Left colon (tissue), 2 donors: ENCODE results near the gene SLC9A1. TPM values are rescaled to one million over a fixed set of nuclear protein-coding genes. Genes with fewer than 3 reads are reported as not detected.
"Not testable (repeated sequence)": the region's sequence is repeated elsewhere in the genome, so short reads cannot be mapped to it uniquely, and the experiment has no call there.

Source experiments
- ATAC-seq: fragments of 200-7000 bp; cut with Tn5 transposase; one replicate; pipeline ENCODE4 v1.9.1; 2020; ENCODE audit warnings: mild to moderate bottlenecking, moderate library complexity
- DNase-seq, 2 donors: peaks; one replicate each; pipeline ENCODE4 v3.0.0-alpha.2; 2020
- intact Hi-C, 2 donors: fragments of 100-400 bp; cut with DNase I in 1 of 2; cut with micrococcal nuclease in 1 of 2; formaldehyde crosslinking; loops; one replicate each; pipeline versions ENCODE4 v1.11.2 to v1.14.0; 2022; cut with DNase I, micrococcal nuclease
- long read RNA-seq: library from polyadenylated mRNA; unstranded; transcript quantifications from one replicate; pipeline ENCODE4 v2.0.0, GENCODE V29; 2021
- total RNA-seq, 2 donors: library from RNA; stranded (reverse); fragmentation: NEBNext Ultra II Directional; extraction: Animal tissue kit (Norgen Biotek cat#: 25700); gene quantifications; one replicate each; pipeline ENCODE4 v1.2.1, GENCODE V29; 2021
- donor health status: DM: no; HTN: no; CAD: no.
- donor health status: DM: yes; HTN: yes; CAD: no.

Gene SLC9A1
- total RNA-seq: 100 to 1,000 TPM; 122 to 131 TPM
- long read RNA-seq, partial matches to known transcripts: 27 of 63 reads
- long read RNA-seq, other reads (novel, unspliced or antisense): 32 of 63 reads

- peak; percentile 79 for ATAC-seq
- peak; percentile 92 to 96 for DNase-seq
- intact Hi-C loops: loop anchor here in 1 of 2 donors (10.0 kb wide), 1 partner anchor 50 kb away; no protein-coding TSS in a partner anchor
These were observed at the start of gene SLC9A1 for GRCh38 chr1:27154991-27155781. Gene SLC9A1, minus strand, starts transcription at chr1:27155125. Its CDS starts 791 bp downstream, at chr1:27154334.

- intact Hi-C loops: no loop called here
- no peak for DNase-seq
These were observed 49.0 kb upstream of the SLC9A1 start for GRCh38 chr1:27203946-27204345.

GRCh38 chr1:27201295-27201694 lies 46.4 kb upstream of the SLC9A1 start:
- no peak for ATAC-seq
- intact Hi-C loops: no loop called here

More at GRCh38 chr1:27203946-27204345, 49.0 kb upstream of the SLC9A1 start:
- ATAC-seq: no peak

GRCh38 chr1:27193194-27193593 lies 38.3 kb upstream of the SLC9A1 start:
- no peak for ATAC-seq
- DNase-seq: no peak
- intact Hi-C loops: no loop called here

More at GRCh38 chr1:27201295-27201694, 46.4 kb upstream of the SLC9A1 start:
- DNase-seq: no peak

- intact Hi-C loops: no loop called here
- ATAC-seq (peak; percentile 91), DNase-seq (peak; percentile 58 to 83)
These were observed 37.2 kb upstream of the SLC9A1 start for GRCh38 chr1:27192039-27192529.

GRCh38 chr1:27184665-27185064 lies 29.7 kb upstream of the SLC9A1 start:
- intact Hi-C loops: not testable (repeated sequence)

GRCh38 chr1:27179979-27180378 lies 25.1 kb upstream of the SLC9A1 start:
- intact Hi-C loops: no loop called here
- ATAC-seq (peak; percentile 95), DNase-seq (no peak)

More at GRCh38 chr1:27184665-27185064, 29.7 kb upstream of the SLC9A1 start:
- not testable (repeated sequence) for DNase-seq, ATAC-seq

GRCh38 chr1:27179379-27179778 lies 24.5 kb upstream of the SLC9A1 start:
- DNase-seq (no peak), ATAC-seq (peak; percentile 65)
- intact Hi-C loops: no loop called here

- DNase-seq (no peak), ATAC-seq (no peak)
- intact Hi-C loops: no loop called here
These were observed 22.0 kb upstream of the SLC9A1 start for GRCh38 chr1:27176954-27177353.

- DNase-seq (no peak), ATAC-seq (no peak)
- intact Hi-C loops: no loop called here
These were observed 21.4 kb upstream of the SLC9A1 start for GRCh38 chr1:27176323-27176722.

- ATAC-seq, DNase-seq, intact Hi-C loops: not testable (repeated sequence)
These were observed 18.1 kb upstream of the SLC9A1 start for GRCh38 chr1:27172992-27173391.

GRCh38 chr1:27166929-27167328 lies 12.0 kb upstream of the SLC9A1 start:
- no peak for ATAC-seq
- intact Hi-C loops: no loop called here
- DNase-seq: no peak

GRCh38 chr1:27166351-27166802 lies 11.5 kb upstream of the SLC9A1 start:
- DNase-seq (no peak), ATAC-seq (no peak)
- intact Hi-C loops: no loop called here

- DNase-seq (no peak), ATAC-seq (peak; percentile 10)
- intact Hi-C loops: no loop called here
These were observed 8.2 kb upstream of the SLC9A1 start for GRCh38 chr1:27163093-27163492.

- DNase-seq: no peak
- intact Hi-C loops: no loop called here
- peak; percentile 3 for ATAC-seq
These were observed 7.2 kb upstream of the SLC9A1 start for GRCh38 chr1:27162090-27162489.

GRCh38 chr1:27161594-27161993 lies 6.7 kb upstream of the SLC9A1 start:
- ATAC-seq: peak; percentile 97
- DNase-seq: peak in 1 of 2 donors; percentile 45
- intact Hi-C loops: no loop called here

GRCh38 chr1:27157194-27157593 lies 2.3 kb upstream of the SLC9A1 start:
- intact Hi-C loops: loop anchor here in 1 of 2 donors (10.0 kb wide), 1 partner anchor 52 kb away; no protein-coding TSS in a partner anchor
- no peak for DNase-seq
- no peak for ATAC-seq

- intact Hi-C loops: loop anchor here in 1 of 2 donors (10.0 kb wide), 1 partner anchor 50 kb away; no protein-coding TSS in a partner anchor
- DNase-seq (no peak), ATAC-seq (no peak)
These were observed 395 bp downstream of the SLC9A1 start for GRCh38 chr1:27154469-27154990.

GRCh38 chr1:27153927-27154358 lies 982 bp downstream of the SLC9A1 start:
- ATAC-seq (no peak), DNase-seq (no peak)
- intact Hi-C loops: loop anchor here in 1 of 2 donors (10.0 kb wide), 1 partner anchor 49 kb away; no protein-coding TSS in a partner anchor
